Breast epithelium (tissue), 3 donors: ENCODE measurements around the gene ARHGAP18.
"Not testable (repeated sequence)": the region's sequence is repeated elsewhere in the genome, so short reads cannot be mapped to it uniquely, and the experiment has no call there.

ENCODE experiments used
- CTCF ChIP-seq, 3 donors: fragments of 450-650 bp; IDR thresholded peaks; one replicate each; pipeline ENCODE4 v1.5.1; 2016 to 2017; ENCODE audit warnings: antibody characterized with exemption in 3 of 3, mild to moderate bottlenecking in 3 of 3, moderate library complexity in 3 of 3
- POLR2A ChIP-seq: fragments of 450-650 bp; IDR thresholded peaks from one replicate; pipeline ENCODE4 v1.6.1; 2016; ENCODE audit warnings: antibody characterized with exemption, mild to moderate bottlenecking, moderate library complexity
- POLR2AphosphoS5 ChIP-seq, 3 donors: sonication (generic); formaldehyde crosslinking; IDR thresholded peaks; one replicate each; pipeline ENCODE4 v1.6.1; 2017; ENCODE audit warnings: antibody characterized with exemption in 3 of 3

DNA sequence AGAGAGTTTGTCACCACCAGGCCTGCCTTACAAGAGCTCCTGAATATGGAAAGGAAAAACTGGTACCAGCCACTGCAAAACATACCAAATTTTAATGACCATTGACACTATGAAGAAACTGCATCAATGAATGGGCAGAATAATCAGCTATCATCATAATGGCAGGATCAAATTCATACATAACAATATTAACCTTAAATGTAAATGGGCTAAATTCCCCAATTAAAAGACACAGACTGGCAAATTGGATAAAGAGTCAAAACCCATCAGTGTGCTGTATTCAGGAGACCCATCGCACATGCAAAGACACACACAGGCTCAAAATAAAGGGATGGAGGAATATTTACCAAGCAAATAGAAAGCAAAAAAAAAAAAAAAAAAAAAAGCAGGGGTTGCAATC, 139.0 kb downstream of the ARHGAP18 start:
- TF ChIP-seq CTCF (IDR thresholded peaks at IDR 0.05); POLR2A; POLR2AphosphoS5 (IDR thresholded peaks at IDR 0.05): not testable (repeated sequence)
